IPS DF 6.9 (cell line): Measurements from ENCODE around the gene PRXL2B.

Source experiments
- DNase-seq: peaks from one replicate; pipeline ENCODE4 v3.0.0-alpha.2; 2013; ENCODE audit warnings: low read depth, low spot score
- H3K27ac ChIP-seq: one replicate; pipeline ENCODE4 v1.5.1; 2013; ENCODE audit warnings: low read length, control low read depth
- H3K27me3 ChIP-seq: 2 replicates; pipeline ENCODE4 v1.6.1; 2013; ENCODE audit warnings: mild to moderate bottlenecking, low read length; ENCODE audit not compliant: control insufficient read depth, insufficient read depth
- H3K36me3 ChIP-seq: 2 replicates; pipeline ENCODE4 v1.6.1; 2013; ENCODE audit warnings: low read length; ENCODE audit not compliant: control insufficient read depth, insufficient read depth
- H3K4me1 ChIP-seq: 2 replicates; pipeline ENCODE4 v1.6.1; 2013; ENCODE audit warnings: low read length; ENCODE audit not compliant: control insufficient read depth, insufficient read depth
- H3K4me3 ChIP-seq: 2 replicates; pipeline ENCODE4 v1.5.1; 2013; ENCODE audit warnings: mild to moderate bottlenecking, low read length
- H3K9me3 ChIP-seq: 2 replicates; pipeline ENCODE4 v1.6.1; 2013; ENCODE audit warnings: low read length, inconsistent platforms; ENCODE audit not compliant: control insufficient read depth, insufficient read depth
- WGBS: extraction: QIAGEN DNeasy Blood & Tissue Kit; methylation state at CpG from one replicate; pipeline ENCODE4 v1.1.7; 2013; ENCODE audit warnings: mixed read lengths, missing lambda C conversion rate; ENCODE audit not compliant: insufficient read length, insufficient coverage; 5-methylcytosine and 5-hydroxymethylcytosine counted together

PRXL2B gene

DNA sequence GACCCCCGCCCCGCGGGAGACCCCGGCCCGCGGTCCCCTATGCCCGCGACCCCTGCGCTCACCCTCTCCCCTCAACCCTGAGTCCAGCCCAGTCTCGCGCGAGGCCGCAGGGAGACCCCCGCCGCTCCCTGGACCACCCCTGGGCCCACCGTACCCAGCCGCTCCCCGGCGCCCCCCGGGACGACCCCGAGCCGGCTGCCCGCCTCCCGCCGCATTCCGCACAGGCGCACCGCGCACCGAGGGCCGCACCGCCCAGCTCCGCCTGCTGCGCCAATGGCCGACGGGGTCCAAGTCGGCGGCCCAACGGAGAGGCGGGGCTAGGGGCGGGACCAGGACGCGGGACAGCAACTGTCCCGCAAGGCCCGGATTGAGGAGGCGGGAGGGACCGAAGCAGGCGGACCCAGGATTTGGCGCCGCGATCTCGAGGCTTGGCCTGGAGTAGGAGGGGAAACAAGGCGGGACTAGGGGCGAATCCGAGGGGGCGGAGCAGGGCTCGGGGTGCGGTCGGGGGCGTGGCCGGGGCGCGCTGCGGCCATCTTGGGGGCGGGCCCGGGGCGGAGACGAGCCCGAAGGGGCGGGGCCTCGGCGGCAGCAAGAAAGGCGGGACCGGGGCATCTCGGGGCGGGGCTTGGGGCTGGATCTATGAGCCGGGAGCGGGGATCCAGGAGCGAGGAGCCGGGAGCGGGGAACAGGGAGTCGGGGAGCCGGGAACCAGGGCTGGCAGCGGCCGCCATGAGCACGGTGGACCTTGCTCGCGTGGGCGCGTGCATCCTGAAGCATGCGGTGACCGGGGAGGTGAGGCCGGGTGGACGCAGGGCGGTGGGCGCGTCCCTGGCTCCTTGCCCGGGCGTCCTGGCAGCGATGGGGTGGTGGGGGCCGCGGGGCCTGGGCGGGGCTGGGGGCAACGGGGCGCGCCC lies at the start of gene PRXL2B:
Gene PRXL2B, plus strand, starts transcription at position 624 of the 917 bp plus-strand sequence. Its CDS starts 109 bp downstream, at position 733.
- WGBS, result no CpG with 5 or more reads among the region's 107 CpGs
- Histone ChIP-seq H3K27ac (no peak within 1 kb of the TSS), H3K9me3 (no peaks in the 10 kb centered on the region; the same call in none of the 2 replicates), H3K4me1 (peaks cover 9% of the 10 kb centered on the region; the same call in 1 of the 2 replicates), H3K36me3 (peaks cover 7% of the 10 kb centered on the region; the same call in 1 of the 2 replicates), H3K4me3 (peak within 1 kb of the TSS; percentile 85), H3K27me3 (no peaks in the 10 kb centered on the region)
- peak; percentile 91 for DNase-seq

GRCh38 chr1:2537784-2538115 lies 48.8 kb upstream of the PRXL2B start:
- Histone ChIP-seq H3K27me3 (peaks cover 1% of the 10 kb centered on the region; the same call in 1 of the 2 replicates), H3K27ac (no peak overlapping the region), H3K4me1 (peaks cover 9% of the 10 kb centered on the region; the same call in 1 of the 2 replicates), H3K4me3 (no peak overlapping the region), H3K36me3 (no peaks in the 10 kb centered on the region), H3K9me3 (no peaks in the 10 kb centered on the region)
- DNase-seq, result no peak
- no CpG with 5 or more reads among the region's 9 CpGs for WGBS

GRCh38 chr1:2538376-2538775 lies 48.2 kb upstream of the PRXL2B start:
- no peaks in the 10 kb centered on the region for H3K36me3 ChIP-seq
- H3K4me3 ChIP-seq, result no peak overlapping the region
- peaks cover 1% of the 10 kb centered on the region; the same call in 1 of the 2 replicates for H3K27me3 ChIP-seq
- no CpG with 5 or more reads among the region's 4 CpGs for WGBS
- peaks cover 11% of the 10 kb centered on the region; the same call in 1 of the 2 replicates for H3K4me1 ChIP-seq
- no peak for DNase-seq
- H3K9me3 ChIP-seq, result no peaks in the 10 kb centered on the region
- no peak overlapping the region for H3K27ac ChIP-seq

DNA sequence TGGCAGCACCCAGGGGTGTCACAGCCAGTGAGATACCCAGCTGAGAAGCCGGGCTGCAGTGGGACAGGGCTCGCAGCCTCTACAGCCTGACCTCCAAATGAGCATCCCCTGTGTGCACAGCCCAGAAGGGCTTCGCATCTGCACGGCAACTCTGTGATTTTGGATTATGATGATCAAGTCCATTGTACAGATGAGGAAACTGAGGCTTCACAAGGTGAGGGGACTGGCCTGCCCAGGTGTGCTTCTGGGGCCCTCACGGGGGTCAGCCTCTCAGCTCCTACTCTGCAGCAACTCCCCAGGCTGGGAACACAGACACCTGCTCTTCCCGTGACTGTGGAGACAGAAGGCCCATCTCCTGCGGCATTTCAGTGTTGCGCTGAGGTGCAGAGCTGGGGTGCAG lies 47.7 kb upstream of the PRXL2B start:
- no CpG with 5 or more reads among the region's 8 CpGs for WGBS
- no peaks in the 10 kb centered on the region for H3K36me3 ChIP-seq
- H3K4me1 ChIP-seq, result peaks cover 15% of the 10 kb centered on the region; the same call in 1 of the 2 replicates
- no peak for DNase-seq
- H3K27ac ChIP-seq, result no peak overlapping the region
- no peaks in the 10 kb centered on the region for H3K9me3 ChIP-seq
- peaks cover 1% of the 10 kb centered on the region; the same call in 1 of the 2 replicates for H3K27me3 ChIP-seq
- H3K4me3 ChIP-seq, result no peak overlapping the region

DNA sequence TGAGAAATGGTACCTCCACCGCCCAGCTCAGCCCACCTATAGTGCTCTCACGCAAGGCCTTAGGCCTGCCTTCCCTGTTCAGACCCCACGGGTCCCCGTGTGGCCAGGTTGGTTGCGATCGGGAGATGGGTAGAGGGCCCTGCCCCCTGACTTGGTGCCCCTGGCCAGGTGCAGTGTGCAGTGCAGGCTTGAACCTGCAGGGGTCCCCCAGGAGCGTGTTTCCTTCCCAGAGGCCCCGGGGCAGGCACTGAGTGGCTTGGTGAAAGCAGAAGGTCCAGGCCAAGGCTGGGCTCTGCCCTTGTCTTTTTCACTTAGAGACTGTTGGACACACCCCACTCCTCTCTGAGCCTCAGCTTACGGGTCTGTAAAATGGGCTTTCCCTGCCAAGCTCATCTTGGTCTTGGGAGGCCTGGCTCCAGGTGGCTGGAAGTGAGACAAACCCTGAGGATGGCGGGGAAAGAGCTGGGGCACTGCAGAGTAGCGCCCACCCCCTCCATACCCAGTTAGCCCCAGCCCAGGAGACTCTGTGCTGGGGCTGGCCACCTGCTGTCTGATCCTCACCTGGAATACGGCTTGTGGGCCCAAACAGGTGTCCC lies 47.2 kb upstream of the PRXL2B start:
- WGBS, result no CpG with 5 or more reads among the region's 12 CpGs
- H3K36me3 ChIP-seq, result no peaks in the 10 kb centered on the region
- no peaks in the 10 kb centered on the region for H3K9me3 ChIP-seq
- H3K27me3 ChIP-seq, result peaks cover 1% of the 10 kb centered on the region; the same call in 1 of the 2 replicates
- H3K4me3 ChIP-seq, result no peak overlapping the region
- no peak overlapping the region for H3K27ac ChIP-seq
- H3K4me1 ChIP-seq, result peaks cover 15% of the 10 kb centered on the region; the same call in 1 of the 2 replicates
- no peak for DNase-seq

DNA sequence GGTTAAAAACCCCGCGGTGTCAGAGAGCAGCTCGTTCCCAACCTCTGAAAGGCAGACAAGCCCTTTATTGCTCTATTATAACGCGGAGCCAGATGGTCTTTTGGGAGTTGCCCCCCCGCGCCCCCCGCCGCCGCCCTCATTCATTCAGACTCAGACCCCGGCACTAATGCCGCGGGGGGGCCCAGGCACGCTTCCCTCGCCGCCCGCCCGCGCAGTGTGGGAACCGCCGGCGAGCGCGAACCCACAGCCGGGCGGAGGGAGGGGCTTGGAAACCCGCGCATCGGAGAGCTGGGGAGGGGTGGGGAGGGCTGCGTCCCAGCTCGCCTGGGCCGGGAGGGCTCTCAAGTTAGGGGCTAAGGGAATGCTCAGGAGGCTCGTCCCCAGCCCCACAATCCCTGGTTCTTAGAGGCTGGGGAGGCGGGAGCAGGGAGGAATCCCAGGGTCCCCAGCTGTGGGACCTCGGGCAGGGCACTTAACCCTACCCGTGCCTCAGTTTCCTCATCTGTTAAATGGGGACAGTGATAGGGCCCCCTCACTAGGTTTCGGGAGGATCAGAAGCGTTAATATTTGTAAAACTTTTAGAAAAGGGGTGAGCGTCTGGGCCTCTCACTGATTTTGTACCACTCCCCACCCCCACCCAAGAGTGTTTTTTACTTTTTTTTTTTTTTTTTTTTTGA lies 45.6 kb upstream of the PRXL2B start:
- no CpG with 5 or more reads among the region's 39 CpGs for WGBS
- peaks cover 8% of the 10 kb centered on the region; the same call in 1 of the 2 replicates for H3K4me1 ChIP-seq

GRCh38 chr1:2541619-2542245 lies 44.8 kb upstream of the PRXL2B start:
- H3K4me1 ChIP-seq, result peaks cover 8% of the 10 kb centered on the region; the same call in 1 of the 2 replicates
- no CpG with 5 or more reads among the region's 25 CpGs for WGBS
- no peaks in the 10 kb centered on the region for H3K36me3 ChIP-seq
- no peaks in the 10 kb centered on the region; the same call in 1 of the 2 replicates for H3K27me3 ChIP-seq
- H3K27ac ChIP-seq, result no peak overlapping the region
- no peak overlapping the region for H3K4me3 ChIP-seq
- no peak for DNase-seq
- no peaks in the 10 kb centered on the region for H3K9me3 ChIP-seq

More for the DNA sequence above, 45.6 kb upstream of the PRXL2B start:
- peak overlapping the region; percentile 12; the same call in 1 of the 2 replicates for H3K4me3 ChIP-seq
- H3K9me3 ChIP-seq, result no peaks in the 10 kb centered on the region
- DNase-seq, result no peak
- no peaks in the 10 kb centered on the region; the same call in 1 of the 2 replicates for H3K27me3 ChIP-seq
- H3K27ac ChIP-seq, result no peak overlapping the region
- no peaks in the 10 kb centered on the region for H3K36me3 ChIP-seq

GRCh38 chr1:2542246-2542915 lies 44.2 kb upstream of the PRXL2B start:
- no peak for DNase-seq
- whole genome bisulfite sequencing, result no CpG with 5 or more reads among the region's 11 CpGs
- peaks cover 8% of the 10 kb centered on the region; the same call in 1 of the 2 replicates for H3K4me1 ChIP-seq
- H3K4me3 ChIP-seq, result no peak overlapping the region
- no peaks in the 10 kb centered on the region; the same call in 1 of the 2 replicates for H3K27me3 ChIP-seq
- H3K27ac ChIP-seq, result no peak overlapping the region
- H3K36me3 ChIP-seq, result no peaks in the 10 kb centered on the region
- no peaks in the 10 kb centered on the region for H3K9me3 ChIP-seq

- no CpG with 5 or more reads among the region's 26 CpGs for WGBS
- Histone ChIP-seq H3K27ac (no peak overlapping the region), H3K36me3 (no peaks in the 10 kb centered on the region), H3K4me3 (no peak overlapping the region), H3K4me1 (peaks cover 12% of the 10 kb centered on the region), H3K27me3 (no peaks in the 10 kb centered on the region; the same call in 1 of the 2 replicates), H3K9me3 (no peaks in the 10 kb centered on the region)
- no peak for DNase-seq
These were observed 43.0 kb upstream of the PRXL2B start for GRCh38 chr1:2543543-2544092.
